ENCODE data around the gene MICAL2. TPM values are rescaled to one million over a fixed set of nuclear protein-coding genes. Genes with fewer than 3 reads are reported as not detected.

The MICAL2 gene
- total RNA-seq, 1 experiment from 2014 or later: 37.4 TPM

- H3K4me2 ChIP-seq (ENCODE audit: low read length): peak overlapping the region; percentile 71
- H3K4me3 ChIP-seq (replicated peaks in 1 of 2; ENCODE audit: low read depth in 1 of 2, low read length in 2 of 2): peak overlapping the region in 1 of 2 experiments; percentile 25; a peak in 1 of 4 replicates
- ChIA-PET POLR2A (interaction anchor here (1.2 to 1.5 kb wide), 3 partner anchors 17 to 90 kb away, joined by 4 to 5 read pairs (median 4); no protein-coding TSS in a partner anchor), RAD21 (ENCODE audit: low non-redundant PET in 1 of 2, low total read pairs in 2 of 2, uncharacterized antibody in 2 of 2, unreplicated experiment in 2 of 2) (no interaction called here), CTCF (interaction anchor here (1.3 kb wide), 1 partner anchor 136 kb away, joined by 3 read pairs; no protein-coding TSS in a partner anchor)
- DNase-seq (ENCODE audit: low read depth, low spot score) (no peak), ATAC-seq (no peak)
- no peaks in the 10 kb centered on the region for H3K9me2 ChIP-seq (ENCODE audit: insufficient read depth)
- no peak overlapping the region for H2AFZ ChIP-seq (ENCODE audit: low read depth, low read length, poor library complexity, severe bottlenecking)
- peak overlapping the region; percentile 61 for H3K9ac ChIP-seq (ENCODE audit: low read length)
- no peaks in the 10 kb centered on the region for H3K9me3 ChIP-seq (ENCODE audit: control insufficient read depth in 1 of 2, insufficient read depth in 1 of 2, low read depth in 1 of 2, low read length in 2 of 2)
- BruUV-seq (replicated peaks): no TSS peak
- intact Hi-C loops (cut with micrococcal nuclease): loop anchor here (5.0 kb wide), 1 partner anchor 93 kb away; no protein-coding TSS in a partner anchor
- TF ChIP-seq ATF3 (IDR thresholded peaks at IDR 0.05) (no peak), JUND (IDR thresholded peaks at IDR 0.05) (peak; percentile 19; the same call in 1 of the 2 replicates), FOSL1 (IDR thresholded peaks at IDR 0.05; ENCODE audit: low read depth) (0 out of 2 replicates have a peak, but pooled peaks have one; percentile 8), SP1 (IDR thresholded peaks at IDR 0.05; ENCODE audit: low read depth) (0 out of 2 replicates have a peak, but pooled peaks have one; percentile 8), ZNF274 (IDR thresholded peaks at IDR 0.05; ENCODE audit: low read depth, low read length) (no peak)
- H4K20me1 ChIP-seq (ENCODE audit: insufficient read depth): no peaks in the 10 kb centered on the region
- no peaks in the 10 kb centered on the region for H3K27me3 ChIP-seq (ENCODE audit: insufficient read depth, low read length)
- H3K4me1 ChIP-seq (ENCODE audit: control insufficient read depth in 1 of 2, insufficient read depth in 2 of 2, low read length in 2 of 2): peaks cover 65 to 97% of the 10 kb centered on the region in 2 experiments
- H3K27ac ChIP-seq (ENCODE audit: low read depth, low read length): peak overlapping the region; percentile 85; the same call in 1 of the 2 replicates
- H3K79me2 ChIP-seq (ENCODE audit: insufficient read depth, low read length): peaks cover 16% of the 10 kb centered on the region; the same call in 1 of the 2 replicates
- no peaks in the 10 kb centered on the region for H3K36me3 ChIP-seq (ENCODE audit: control insufficient read depth in 1 of 2, insufficient read depth in 2 of 2, low read length in 2 of 2)
Observed at GRCh38 chr11:12180257-12181205, 70.1 kb downstream of the MICAL2 start.

GRCh38 chr11:12182302-12182675, 71.9 kb downstream of the MICAL2 start:
- POLR2A ChIA-PET: interaction anchor here (0.7 to 1.4 kb wide), 7 partner anchors 10 to 95 kb away, joined by 3 to 8 read pairs (median 4); no protein-coding TSS in a partner anchor
- TSS peak; percentile 65 for BruUV-seq (replicated peaks)
- H3K4me3 ChIP-seq (replicated peaks in 1 of 2; ENCODE audit: low read depth in 1 of 2, low read length in 2 of 2): peak overlapping the region; percentile 2 to 39; a peak in 3 of 4 replicates
- peak overlapping the region; percentile 61 for H3K9ac ChIP-seq (ENCODE audit: low read length)
- no peaks in the 10 kb centered on the region for H3K36me3 ChIP-seq (ENCODE audit: control insufficient read depth in 1 of 2, insufficient read depth in 2 of 2, low read length in 2 of 2)
- CTCF ChIA-PET: no interaction called here
- no peaks in the 10 kb centered on the region for H4K20me1 ChIP-seq (ENCODE audit: insufficient read depth)
- peaks cover 55 to 80% of the 10 kb centered on the region in 2 experiments for H3K4me1 ChIP-seq (ENCODE audit: control insufficient read depth in 1 of 2, insufficient read depth in 2 of 2, low read length in 2 of 2)
- peak overlapping the region; percentile 71 for H3K4me2 ChIP-seq (ENCODE audit: low read length)
- intact Hi-C loops (cut with micrococcal nuclease): loop anchor here (5.0 kb wide), 1 partner anchor 95 kb away; no protein-coding TSS in a partner anchor
- H3K27ac ChIP-seq (ENCODE audit: low read depth, low read length): peak overlapping the region; percentile 85
- H3K79me2 ChIP-seq (ENCODE audit: insufficient read depth, low read length): peaks cover 16% of the 10 kb centered on the region; the same call in 1 of the 2 replicates
- H2AFZ ChIP-seq (ENCODE audit: low read depth, low read length, poor library complexity, severe bottlenecking): no peak overlapping the region
- RAD21 ChIA-PET (ENCODE audit: low non-redundant PET in 1 of 2, low total read pairs in 2 of 2, uncharacterized antibody in 2 of 2, unreplicated experiment in 2 of 2): interaction anchor here (1.1 to 1.5 kb wide), 2 partner anchors 18 to 54 kb away, joined by 3 read pairs; no protein-coding TSS in a partner anchor
- DNase-seq (ENCODE audit: low read depth, low spot score): no peak
- no peaks in the 10 kb centered on the region for H3K9me2 ChIP-seq (ENCODE audit: insufficient read depth)
- H3K9me3 ChIP-seq (ENCODE audit: control insufficient read depth in 1 of 2, insufficient read depth in 1 of 2, low read depth in 1 of 2, low read length in 2 of 2): no peaks in the 10 kb centered on the region
- ATAC-seq: no peak
- H3K27me3 ChIP-seq (ENCODE audit: insufficient read depth, low read length): no peaks in the 10 kb centered on the region
- TF ChIP-seq EGR1 (IDR thresholded peaks at IDR 0.05; ENCODE audit: low read depth) (no peak), YY1 (IDR thresholded peaks at IDR 0.05; ENCODE audit: extremely low read depth, insufficient replicate concordance, low read depth, low read length) (no peak), SIN3A (IDR thresholded peaks at IDR 0.05; ENCODE audit: low read depth) (no peak), SP1 (IDR thresholded peaks at IDR 0.05; ENCODE audit: low read depth) (no peak), CBX3 (IDR thresholded peaks at IDR 0.05; ENCODE audit: low read depth) (no peak), POLR2AphosphoS5 (IDR thresholded peaks at IDR 0.05; ENCODE audit: low read depth, low read length) (no peak), RAD21 (IDR thresholded peaks at IDR 0.05; ENCODE audit: low read depth) (no peak), ZNF274 (IDR thresholded peaks at IDR 0.05; ENCODE audit: low read depth, low read length) (no peak), CTCF (IDR thresholded peaks at IDR 0.05 in 2 of 3, conservative IDR thresholded peaks at IDR 0.05 in 1 of 3; ENCODE audit: borderline replicate concordance in 1 of 3, insufficient read depth in 1 of 3, low read depth in 2 of 3, low read length in 2 of 3) (no peak), ATF3 (IDR thresholded peaks at IDR 0.05) (no peak), EZH2phosphoT487 (IDR thresholded peaks at IDR 0.05; ENCODE audit: borderline replicate concordance) (no peak), SRF (IDR thresholded peaks at IDR 0.05; ENCODE audit: low read depth) (no peak), CEBPB (IDR thresholded peaks at IDR 0.05; ENCODE audit: low read depth) (no peak)

All from HCT116 (cell line).